Esophagus squamous epithelium (tissue), 4 donors: ENCODE results near the gene FOXB1.

Experiments
- POLR2A ChIP-seq, 4 donors: fragments of 450-650 bp; IDR thresholded peaks; one replicate each; pipeline ENCODE4 v1.6.1; 2017; ENCODE audit warnings: antibody characterized with exemption in 4 of 4, mild to moderate bottlenecking in 4 of 4, moderate library complexity in 3 of 4
- TF ChIP-seq, protein P1 (sequence below), 6 experiments: fragments of 450-650 bp in 4 of 6; fragments of 200-600 bp in 2 of 6; sonication (generic) in 2 of 6; IDR thresholded peaks; one replicate each; pipeline ENCODE4 v1.5.1; 2016 to 2019; ENCODE audit warnings: antibody characterized with exemption in 6 of 6, mild to moderate bottlenecking in 4 of 6, moderate library complexity in 4 of 6

GRCh38 chr15:60049948-60050347, 45.8 kb downstream of the FOXB1 start:
- TF ChIP-seq, protein P1, sequence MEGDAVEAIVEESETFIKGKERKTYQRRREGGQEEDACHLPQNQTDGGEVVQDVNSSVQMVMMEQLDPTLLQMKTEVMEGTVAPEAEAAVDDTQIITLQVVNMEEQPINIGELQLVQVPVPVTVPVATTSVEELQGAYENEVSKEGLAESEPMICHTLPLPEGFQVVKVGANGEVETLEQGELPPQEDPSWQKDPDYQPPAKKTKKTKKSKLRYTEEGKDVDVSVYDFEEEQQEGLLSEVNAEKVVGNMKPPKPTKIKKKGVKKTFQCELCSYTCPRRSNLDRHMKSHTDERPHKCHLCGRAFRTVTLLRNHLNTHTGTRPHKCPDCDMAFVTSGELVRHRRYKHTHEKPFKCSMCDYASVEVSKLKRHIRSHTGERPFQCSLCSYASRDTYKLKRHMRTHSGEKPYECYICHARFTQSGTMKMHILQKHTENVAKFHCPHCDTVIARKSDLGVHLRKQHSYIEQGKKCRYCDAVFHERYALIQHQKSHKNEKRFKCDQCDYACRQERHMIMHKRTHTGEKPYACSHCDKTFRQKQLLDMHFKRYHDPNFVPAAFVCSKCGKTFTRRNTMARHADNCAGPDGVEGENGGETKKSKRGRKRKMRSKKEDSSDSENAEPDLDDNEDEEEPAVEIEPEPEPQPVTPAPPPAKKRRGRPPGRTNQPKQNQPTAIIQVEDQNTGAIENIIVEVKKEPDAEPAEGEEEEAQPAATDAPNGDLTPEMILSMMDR (IDR thresholded peaks at IDR 0.05): no peak
- no peak for TF ChIP-seq POLR2A (IDR thresholded peaks at IDR 0.05)
